Measurements from ENCODE around the gene SUSD4. TPM values are rescaled to one million over a fixed set of nuclear protein-coding genes. Genes with fewer than 3 reads are reported as not detected.

Gene SUSD4
- total RNA-seq, 5 donors from 2014 or later (not counting 1 experiment from before 2014, with no cell fraction given), result 1.3 to 16.7 (median 6.4) TPM

- Histone ChIP-seq H3K4me1 (ENCODE audit: control insufficient read depth in 1 of 2, extremely low read depth in 1 of 2, insufficient read depth in 2 of 2, low read length in 2 of 2) (no peaks in the 10 kb centered on the region), H3K4me3 (ENCODE audit: control insufficient read depth in 1 of 2, extremely low read depth in 1 of 2, low read length in 1 of 2) (no peak overlapping the region), H3K36me3 (ENCODE audit: control insufficient read depth in 2 of 2, extremely low read depth in 1 of 2, insufficient read depth in 1 of 2, low read length in 1 of 2) (no peaks in the 10 kb centered on the region), H3K9me3 (no peaks in the 10 kb centered on the region), H3K27me3 (replicated peaks in 1 of 2; ENCODE audit: control insufficient read depth in 2 of 2, extremely low read depth in 1 of 2, insufficient read depth in 2 of 2, low read length in 1 of 2) (peaks cover 0 to 5% of the 10 kb centered on the region in 2 experiments), H3K27ac (ENCODE audit: low read length) (no peak overlapping the region)
- ATAC-seq (replicated peaks in 1 of 4) (no peak), DNase-seq (no peak)
- Mint-ChIP-seq H3K27me3 (no peaks in the 10 kb centered on the region), H3K27ac (no peak overlapping the region), H3K4me1 (peaks cover 0 to 5% (median 0%) of the 10 kb centered on the region in 3 donors), H3K36me3 (peaks cover 3% of the 10 kb centered on the region), H3K4me3 (no peak overlapping the region), H3K9me3 (no peaks in the 10 kb centered on the region)
- POLR2A ChIA-PET, result no interaction called here
- CTCF ChIA-PET, result no interaction called here
- WGBS (ENCODE audit: insufficient coverage), result 88% methylated on average over 4 of the region's 7 CpGs
Measured at GRCh38 chr1:223341121-223341520, 22.9 kb downstream of the SUSD4 start.

DNA sequence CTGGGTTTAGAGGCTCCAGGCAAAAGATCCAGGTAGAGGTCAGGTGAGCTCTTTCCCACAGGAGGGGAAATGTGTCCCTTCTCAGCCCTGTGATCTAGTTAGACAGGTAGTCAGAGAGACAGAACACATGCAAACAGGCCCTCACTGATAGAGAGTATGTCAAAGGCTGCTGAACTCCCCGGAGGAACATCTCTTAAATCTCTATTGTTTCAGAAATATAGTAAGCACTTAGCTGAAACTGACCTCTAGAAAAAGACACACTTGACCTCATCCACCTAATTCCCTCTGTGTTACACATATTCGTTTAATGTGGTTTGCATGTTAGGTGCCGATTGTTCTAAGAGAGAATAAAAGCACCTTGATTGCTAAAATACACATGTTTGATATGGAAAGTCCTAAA, 23.3 kb downstream of the SUSD4 start:
- H3K4me3 Mint-ChIP-seq, result no peak overlapping the region
- no peaks in the 10 kb centered on the region for H3K4me1 ChIP-seq (ENCODE audit: control insufficient read depth in 1 of 2, extremely low read depth in 1 of 2, insufficient read depth in 2 of 2, low read length in 2 of 2)
- ATAC-seq (replicated peaks in 1 of 4), result no peak
- no peaks in the 10 kb centered on the region for H3K36me3 ChIP-seq (ENCODE audit: control insufficient read depth in 2 of 2, extremely low read depth in 1 of 2, insufficient read depth in 1 of 2, low read length in 1 of 2)
- no peak for DNase-seq
- CTCF ChIA-PET, result no interaction called here
- H3K4me1 Mint-ChIP-seq, result peaks cover 0 to under 1% (median 0%) of the 10 kb centered on the region in 3 donors
- H3K27ac ChIP-seq (ENCODE audit: low read length), result no peak overlapping the region
- POLR2A ChIA-PET, result no interaction called here
- H3K36me3 Mint-ChIP-seq, result peaks cover 3% of the 10 kb centered on the region
- no peaks in the 10 kb centered on the region for H3K9me3 Mint-ChIP-seq
- H3K27me3 Mint-ChIP-seq, result no peaks in the 10 kb centered on the region
- no peak overlapping the region for H3K27ac Mint-ChIP-seq
- peaks cover 0 to 5% of the 10 kb centered on the region in 2 experiments for H3K27me3 ChIP-seq (replicated peaks in 1 of 2; ENCODE audit: control insufficient read depth in 2 of 2, extremely low read depth in 1 of 2, insufficient read depth in 2 of 2, low read length in 1 of 2)
- no peaks in the 10 kb centered on the region for H3K9me3 ChIP-seq
- 67% methylated on average over 1 of the region's 3 CpGs for WGBS (ENCODE audit: insufficient coverage)
- no peak overlapping the region for H3K4me3 ChIP-seq (ENCODE audit: control insufficient read depth in 1 of 2, extremely low read depth in 1 of 2, low read length in 1 of 2)

GRCh38 chr1:223339861-223340260, 24.1 kb downstream of the SUSD4 start:
- no peaks in the 10 kb centered on the region for H3K27me3 Mint-ChIP-seq
- Histone ChIP-seq H3K27ac (ENCODE audit: low read length) (no peak overlapping the region), H3K4me1 (ENCODE audit: control insufficient read depth in 1 of 2, extremely low read depth in 1 of 2, insufficient read depth in 2 of 2, low read length in 2 of 2) (no peaks in the 10 kb centered on the region), H3K27me3 (replicated peaks in 1 of 2; ENCODE audit: control insufficient read depth in 2 of 2, extremely low read depth in 1 of 2, insufficient read depth in 2 of 2, low read length in 1 of 2) (peaks cover 0 to 5% of the 10 kb centered on the region in 2 experiments), H3K9me3 (no peaks in the 10 kb centered on the region), H3K4me3 (ENCODE audit: control insufficient read depth in 1 of 2, extremely low read depth in 1 of 2, low read length in 1 of 2) (no peak overlapping the region), H3K36me3 (ENCODE audit: control insufficient read depth in 2 of 2, extremely low read depth in 1 of 2, insufficient read depth in 1 of 2, low read length in 1 of 2) (no peaks in the 10 kb centered on the region)
- peaks cover 3% of the 10 kb centered on the region for H3K36me3 Mint-ChIP-seq
- ATAC-seq (replicated peaks in 1 of 4) (no peak), DNase-seq (no peak)
- no peaks in the 10 kb centered on the region for H3K9me3 Mint-ChIP-seq
- POLR2A ChIA-PET, result no interaction called here
- CTCF ChIA-PET, result no interaction called here
- H3K4me3 Mint-ChIP-seq, result no peak overlapping the region
- H3K4me1 Mint-ChIP-seq, result no peaks in the 10 kb centered on the region
- 84% methylated on average over 4 of the region's 7 CpGs for WGBS (ENCODE audit: insufficient coverage)
- no peak overlapping the region for H3K27ac Mint-ChIP-seq

DNA sequence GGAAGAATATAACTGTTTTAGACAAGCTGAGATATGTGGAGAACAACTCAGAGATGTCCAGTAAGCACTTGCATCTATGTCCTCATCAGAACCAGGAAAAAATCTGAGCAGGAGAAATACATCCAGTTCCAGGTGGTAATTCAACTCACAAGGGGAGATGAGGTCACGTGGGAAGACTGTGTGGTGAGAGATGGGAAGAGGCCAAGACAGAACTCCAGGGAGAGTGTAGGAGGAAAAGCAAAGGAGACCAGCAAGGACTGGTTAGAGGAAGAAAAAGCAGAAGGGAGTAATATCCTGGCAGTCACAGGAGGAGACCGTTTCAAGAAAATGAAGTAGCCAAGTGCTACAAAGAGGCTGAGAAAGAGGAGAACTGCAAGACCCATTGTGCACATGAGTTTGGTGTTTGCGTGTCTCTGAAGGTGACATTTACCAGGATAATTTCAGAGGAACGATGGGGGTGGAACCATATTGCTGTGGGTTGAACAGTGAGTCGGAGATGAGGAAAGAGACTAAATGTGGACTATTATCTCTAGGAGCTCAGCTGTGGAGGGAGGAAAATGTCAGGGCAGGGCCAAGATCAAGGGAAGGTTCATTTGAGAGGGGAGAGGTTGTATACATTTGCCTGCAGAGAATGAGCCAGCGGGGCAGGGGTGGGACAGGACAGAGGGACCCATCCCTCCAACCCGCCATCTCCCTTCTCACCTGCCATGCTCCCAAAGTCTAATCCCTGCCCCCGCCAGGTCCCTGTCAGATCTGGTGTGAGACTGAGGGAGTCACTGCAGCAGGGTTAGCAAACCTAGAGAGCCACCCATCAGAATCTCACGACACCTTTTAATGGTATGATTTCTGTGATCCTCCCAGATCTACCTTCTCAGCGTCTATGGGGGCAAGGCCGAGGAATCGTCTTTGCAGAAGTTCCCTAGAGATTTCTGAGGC, 24.9 kb downstream of the SUSD4 start:
- H3K27me3 ChIP-seq (replicated peaks in 1 of 2; ENCODE audit: control insufficient read depth in 2 of 2, extremely low read depth in 1 of 2, insufficient read depth in 2 of 2, low read length in 1 of 2), result peaks cover 0 to 5% of the 10 kb centered on the region in 2 experiments
- ChIA-PET CTCF (no interaction called here), POLR2A (no interaction called here)
- H3K27ac ChIP-seq (ENCODE audit: low read length), result no peak overlapping the region
- H3K36me3 ChIP-seq (ENCODE audit: control insufficient read depth in 2 of 2, extremely low read depth in 1 of 2, insufficient read depth in 1 of 2, low read length in 1 of 2), result no peaks in the 10 kb centered on the region
- no peak for ATAC-seq (replicated peaks in 1 of 4)
- H3K4me1 Mint-ChIP-seq, result no peaks in the 10 kb centered on the region
- 91% methylated on average over 7 of the region's 12 CpGs for WGBS (ENCODE audit: insufficient coverage)
- no peaks in the 10 kb centered on the region for H3K9me3 Mint-ChIP-seq
- no peaks in the 10 kb centered on the region for H3K27me3 Mint-ChIP-seq
- H3K4me3 Mint-ChIP-seq, result no peak overlapping the region
- H3K4me3 ChIP-seq (ENCODE audit: control insufficient read depth in 1 of 2, extremely low read depth in 1 of 2, low read length in 1 of 2), result no peak overlapping the region
- H3K9me3 ChIP-seq, result no peaks in the 10 kb centered on the region
- H3K27ac Mint-ChIP-seq, result peak overlapping the region in 1 of 2 donors; percentile 2
- no peak for DNase-seq
- H3K4me1 ChIP-seq (ENCODE audit: control insufficient read depth in 1 of 2, extremely low read depth in 1 of 2, insufficient read depth in 2 of 2, low read length in 2 of 2), result no peaks in the 10 kb centered on the region
- H3K36me3 Mint-ChIP-seq, result no peaks in the 10 kb centered on the region

DNA sequence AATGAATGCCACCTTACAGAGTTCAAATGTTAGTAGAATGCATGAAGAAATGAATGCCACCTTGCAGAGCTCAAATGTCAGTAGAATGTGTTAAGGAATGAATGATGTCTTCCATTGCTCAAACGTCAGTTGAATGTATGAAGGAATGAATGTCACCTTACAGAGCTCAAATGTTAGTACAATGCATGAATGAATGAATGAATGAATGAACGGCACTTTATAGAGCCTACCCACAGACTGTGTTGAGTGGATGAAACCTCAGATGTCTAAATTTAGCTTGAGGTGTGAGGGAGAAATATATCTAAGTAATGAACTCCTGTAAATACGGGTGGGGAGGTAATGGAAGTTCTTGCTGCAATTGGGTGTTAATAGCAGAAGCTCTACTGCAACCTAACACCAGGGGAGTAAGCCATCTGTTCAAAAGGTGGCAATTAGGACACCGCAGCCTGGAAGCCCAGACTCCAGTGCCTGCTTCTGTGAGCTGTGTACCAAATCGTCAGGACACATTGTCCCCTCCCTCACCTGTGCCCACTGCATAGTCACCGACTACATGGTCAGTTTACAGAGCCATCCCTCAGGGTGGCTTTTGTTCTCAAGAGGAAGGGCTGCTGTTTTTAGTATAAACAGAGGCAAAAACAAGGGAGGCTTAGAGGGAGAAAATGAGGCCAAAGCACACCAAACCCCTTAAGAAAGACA, 26.7 kb downstream of the SUSD4 start:
- 100% methylated on average over 1 of the region's 6 CpGs for WGBS (ENCODE audit: insufficient coverage)
- Histone ChIP-seq H3K9me3 (no peaks in the 10 kb centered on the region), H3K4me1 (ENCODE audit: control insufficient read depth in 1 of 2, extremely low read depth in 1 of 2, insufficient read depth in 2 of 2, low read length in 2 of 2) (no peaks in the 10 kb centered on the region), H3K36me3 (ENCODE audit: control insufficient read depth in 2 of 2, extremely low read depth in 1 of 2, insufficient read depth in 1 of 2, low read length in 1 of 2) (no peaks in the 10 kb centered on the region), H3K4me3 (ENCODE audit: control insufficient read depth in 1 of 2, extremely low read depth in 1 of 2, low read length in 1 of 2) (no peak overlapping the region), H3K27ac (ENCODE audit: low read length) (no peak overlapping the region), H3K27me3 (replicated peaks in 1 of 2; ENCODE audit: control insufficient read depth in 2 of 2, extremely low read depth in 1 of 2, insufficient read depth in 2 of 2, low read length in 1 of 2) (peaks cover 0 to 5% of the 10 kb centered on the region in 2 experiments)
- ChIA-PET CTCF (interaction anchor here in 1 of 2 donors (0.5 to 0.8 kb wide), 2 partner anchors 173 to 196 kb away, joined by 3 to 7 read pairs; no protein-coding TSS in a partner anchor), POLR2A (interaction anchor here in 1 of 2 donors (0.6 kb wide), 1 partner anchor 1286 kb away, joined by 3 read pairs; no protein-coding TSS in a partner anchor)
- no peaks in the 10 kb centered on the region for H3K27me3 Mint-ChIP-seq
- H3K36me3 Mint-ChIP-seq, result no peaks in the 10 kb centered on the region
- no peak overlapping the region for H3K4me3 Mint-ChIP-seq
- no peak for ATAC-seq (replicated peaks in 1 of 4)
- no peaks in the 10 kb centered on the region for H3K9me3 Mint-ChIP-seq
- no peak for DNase-seq
- H3K27ac Mint-ChIP-seq, result no peak overlapping the region
- no peaks in the 10 kb centered on the region for H3K4me1 Mint-ChIP-seq

- no peaks in the 10 kb centered on the region for H3K9me3 Mint-ChIP-seq
- H3K4me1 ChIP-seq (ENCODE audit: control insufficient read depth in 1 of 2, extremely low read depth in 1 of 2, insufficient read depth in 2 of 2, low read length in 2 of 2), result peaks cover 6 to 11% of the 10 kb centered on the region in 2 experiments
- H3K4me3 ChIP-seq (ENCODE audit: control insufficient read depth in 1 of 2, extremely low read depth in 1 of 2, low read length in 1 of 2), result no peak overlapping the region
- no peak overlapping the region for H3K4me3 Mint-ChIP-seq
- peaks cover 7 to 13% (median 8%) of the 10 kb centered on the region in 3 donors for H3K4me1 Mint-ChIP-seq
- peaks cover 0 to 5% of the 10 kb centered on the region in 2 experiments for H3K27me3 ChIP-seq (replicated peaks in 1 of 2; ENCODE audit: control insufficient read depth in 2 of 2, extremely low read depth in 1 of 2, insufficient read depth in 2 of 2, low read length in 1 of 2)
- CTCF ChIA-PET, result interaction anchor here in 1 of 2 donors (0.6 kb wide), 1 partner anchor 59 kb away, joined by 6 read pairs; the partner anchor contains the start of gene CCDC185
- H3K36me3 ChIP-seq (ENCODE audit: control insufficient read depth in 2 of 2, extremely low read depth in 1 of 2, insufficient read depth in 1 of 2, low read length in 1 of 2), result no peaks in the 10 kb centered on the region
- ATAC-seq (replicated peaks in 1 of 4) (no peak), DNase-seq (no peak)
- WGBS (ENCODE audit: insufficient coverage), result no CpG with 5 or more reads among the region's 2 CpGs
- H3K27me3 Mint-ChIP-seq, result no peaks in the 10 kb centered on the region
- no peak overlapping the region for H3K27ac ChIP-seq (ENCODE audit: low read length)
- H3K9me3 ChIP-seq, result no peaks in the 10 kb centered on the region
- POLR2A ChIA-PET, result interaction anchor here in 1 of 2 donors (0.6 kb wide), 1 partner anchor 57 kb away, joined by 4 read pairs; no protein-coding TSS in a partner anchor
- H3K27ac Mint-ChIP-seq, result no peak overlapping the region
- H3K36me3 Mint-ChIP-seq, result no peaks in the 10 kb centered on the region
Measured at GRCh38 chr1:223334156-223334555, 29.8 kb downstream of the SUSD4 start.
